Measurements from ENCODE around the gene POLDIP2.

Gene POLDIP2

GRCh38 chr17:28350271-28350670 lies 7.1 kb downstream of the POLDIP2 start:
- no peak overlapping the region for H2BK12ac ChIP-seq (ENCODE audit: low read length)
- no peak overlapping the region for H3K14ac ChIP-seq (ENCODE audit: low read length)
- H2AK5ac ChIP-seq (ENCODE audit: low read length) = no peak overlapping the region
- no peak overlapping the region for H4K91ac ChIP-seq (ENCODE audit: low read depth, low read length)
- H2AFZ ChIP-seq (ENCODE audit: insufficient read depth, low read length, poor library complexity) = no peak overlapping the region
- H3K23ac ChIP-seq (ENCODE audit: low read length) = no peak overlapping the region
- no peak overlapping the region for H4K12ac ChIP-seq (ENCODE audit: low read depth, low read length)
- no peak overlapping the region for H3K4ac ChIP-seq (ENCODE audit: low read depth, low read length)
- H3K79me2 ChIP-seq (ENCODE audit: control insufficient read depth, insufficient read depth, low read length, poor library complexity) = no peaks in the 10 kb centered on the region
- H3K36me3 ChIP-seq (ENCODE audit: control insufficient read depth in 1 of 2, insufficient read depth in 2 of 2, low read length in 2 of 2) = peaks cover 54 to 73% of the 10 kb centered on the region in 2 experiments
- H3K4me1 ChIP-seq (ENCODE audit: control insufficient read depth in 1 of 2, insufficient read depth in 2 of 2, low read length in 2 of 2) = peaks cover 2 to 6% of the 10 kb centered on the region in 2 experiments
- H3K9ac ChIP-seq (ENCODE audit: low read length) = no peak overlapping the region
- no peak overlapping the region for H2BK120ac ChIP-seq (ENCODE audit: insufficient read depth, low read length, poor library complexity)
- H3K27ac ChIP-seq (ENCODE audit: low read depth, low read length) = no peak overlapping the region
- no peak overlapping the region for H3K4me3 ChIP-seq (ENCODE audit: low read depth, low read length)
- WGBS (ENCODE audit: extremely low coverage, insufficient coverage, insufficient read length) = no CpG with 5 or more reads among the region's 7 CpGs
- H2BK5ac ChIP-seq (ENCODE audit: low read depth, low read length, poor library complexity) = no peak overlapping the region
- H3K4me2 ChIP-seq (ENCODE audit: low read length) = no peak overlapping the region
- H4K8ac ChIP-seq (ENCODE audit: low read depth, low read length) = no peak overlapping the region
- no peak for DNase-seq
- H3K27me3 ChIP-seq (ENCODE audit: insufficient read depth, low read length) = no peaks in the 10 kb centered on the region
- H3K79me1 ChIP-seq (ENCODE audit: low read length) = no peaks in the 10 kb centered on the region
- H3K9me3 ChIP-seq (ENCODE audit: insufficient read depth, low read depth, low read length) = no peaks in the 10 kb centered on the region
- H3K18ac ChIP-seq (ENCODE audit: low read length) = no peak overlapping the region

GRCh38 chr17:28348979-28349378 lies 8.3 kb downstream of the POLDIP2 start:
- Histone ChIP-seq H3K4me2 (ENCODE audit: low read length) (no peak overlapping the region), H3K9ac (ENCODE audit: low read length) (no peak overlapping the region), H3K36me3 (ENCODE audit: control insufficient read depth in 1 of 2, insufficient read depth in 2 of 2, low read length in 2 of 2) (peaks cover 59 to 79% of the 10 kb centered on the region in 2 experiments), H3K27ac (ENCODE audit: low read depth, low read length) (no peak overlapping the region), H3K27me3 (ENCODE audit: insufficient read depth, low read length) (no peaks in the 10 kb centered on the region), H2BK5ac (ENCODE audit: low read depth, low read length, poor library complexity) (no peak overlapping the region), H2AK5ac (ENCODE audit: low read length) (no peak overlapping the region), H4K8ac (ENCODE audit: low read depth, low read length) (no peak overlapping the region), H3K23ac (ENCODE audit: low read length) (no peak overlapping the region), H3K4me1 (ENCODE audit: control insufficient read depth in 1 of 2, insufficient read depth in 2 of 2, low read length in 2 of 2) (peaks cover 2 to 8% of the 10 kb centered on the region in 2 experiments), H3K79me1 (ENCODE audit: low read length) (no peaks in the 10 kb centered on the region), H2BK120ac (ENCODE audit: insufficient read depth, low read length, poor library complexity) (no peak overlapping the region), H4K91ac (ENCODE audit: low read depth, low read length) (no peak overlapping the region), H3K79me2 (ENCODE audit: control insufficient read depth, insufficient read depth, low read length, poor library complexity) (no peaks in the 10 kb centered on the region), H3K4ac (ENCODE audit: low read depth, low read length) (no peak overlapping the region), H3K14ac (ENCODE audit: low read length) (no peak overlapping the region), H4K12ac (ENCODE audit: low read depth, low read length) (no peak overlapping the region), H2AFZ (ENCODE audit: insufficient read depth, low read length, poor library complexity) (no peak overlapping the region), H3K9me3 (ENCODE audit: insufficient read depth, low read depth, low read length) (no peaks in the 10 kb centered on the region), H2BK12ac (ENCODE audit: low read length) (no peak overlapping the region), H3K4me3 (ENCODE audit: low read depth, low read length) (no peak overlapping the region), H3K18ac (ENCODE audit: low read length) (no peak overlapping the region)
- WGBS (ENCODE audit: extremely low coverage, insufficient coverage, insufficient read length) = no CpG with 5 or more reads among the region's 3 CpGs
- DNase-seq = no peak

- H4K8ac ChIP-seq (ENCODE audit: low read depth, low read length) = peak overlapping the region; percentile 13
- H2BK12ac ChIP-seq (ENCODE audit: low read length) = no peak overlapping the region
- no peaks in the 10 kb centered on the region for H3K79me1 ChIP-seq (ENCODE audit: low read length)
- no peaks in the 10 kb centered on the region for H3K79me2 ChIP-seq (ENCODE audit: control insufficient read depth, insufficient read depth, low read length, poor library complexity)
- H2BK120ac ChIP-seq (ENCODE audit: insufficient read depth, low read length, poor library complexity) = no peak overlapping the region
- no peak overlapping the region for H3K4ac ChIP-seq (ENCODE audit: low read depth, low read length)
- peak overlapping the region; percentile 27 for H4K12ac ChIP-seq (ENCODE audit: low read depth, low read length)
- peak overlapping the region; percentile 15 for H3K27ac ChIP-seq (ENCODE audit: low read depth, low read length)
- no peaks in the 10 kb centered on the region for H3K27me3 ChIP-seq (ENCODE audit: insufficient read depth, low read length)
- no peak overlapping the region for H2AFZ ChIP-seq (ENCODE audit: insufficient read depth, low read length, poor library complexity)
- H3K36me3 ChIP-seq (ENCODE audit: control insufficient read depth in 1 of 2, insufficient read depth in 2 of 2, low read length in 2 of 2) = peaks cover 65 to 82% of the 10 kb centered on the region in 2 experiments
- H3K14ac ChIP-seq (ENCODE audit: low read length) = no peak overlapping the region
- DNase-seq = peak; percentile 50 to 53
- no peaks in the 10 kb centered on the region for H3K9me3 ChIP-seq (ENCODE audit: insufficient read depth, low read depth, low read length)
- H3K4me1 ChIP-seq (ENCODE audit: control insufficient read depth in 1 of 2, insufficient read depth in 2 of 2, low read length in 2 of 2) = peaks cover 2 to 8% of the 10 kb centered on the region in 2 experiments
- no peak overlapping the region for H3K4me2 ChIP-seq (ENCODE audit: low read length)
- H2BK5ac ChIP-seq (ENCODE audit: low read depth, low read length, poor library complexity) = no peak overlapping the region
- no peak overlapping the region for H3K4me3 ChIP-seq (ENCODE audit: low read depth, low read length)
- no peak overlapping the region for H3K23ac ChIP-seq (ENCODE audit: low read length)
- WGBS (ENCODE audit: extremely low coverage, insufficient coverage, insufficient read length) = no CpG with 5 or more reads among the region's 8 CpGs
- H3K9ac ChIP-seq (ENCODE audit: low read length) = no peak overlapping the region
- no peak overlapping the region for H4K91ac ChIP-seq (ENCODE audit: low read depth, low read length)
- no peak overlapping the region for H2AK5ac ChIP-seq (ENCODE audit: low read length)
- peak overlapping the region; percentile 47 for H3K18ac ChIP-seq (ENCODE audit: low read length)
These were observed 10.0 kb downstream of the POLDIP2 start for GRCh38 chr17:28347261-28347891.

- H3K4me1 ChIP-seq (ENCODE audit: control insufficient read depth in 1 of 2, insufficient read depth in 2 of 2, low read length in 2 of 2) = peaks cover 2 to 8% of the 10 kb centered on the region in 2 experiments
- H3K4ac ChIP-seq (ENCODE audit: low read depth, low read length) = no peak overlapping the region
- no peak overlapping the region for H3K18ac ChIP-seq (ENCODE audit: low read length)
- no peak overlapping the region for H3K27ac ChIP-seq (ENCODE audit: low read depth, low read length)
- no CpG with 5 or more reads among the region's 7 CpGs for WGBS (ENCODE audit: extremely low coverage, insufficient coverage, insufficient read length)
- no peak overlapping the region for H3K9ac ChIP-seq (ENCODE audit: low read length)
- H4K12ac ChIP-seq (ENCODE audit: low read depth, low read length) = no peak overlapping the region
- no peak overlapping the region for H2AK5ac ChIP-seq (ENCODE audit: low read length)
- H2BK120ac ChIP-seq (ENCODE audit: insufficient read depth, low read length, poor library complexity) = no peak overlapping the region
- H4K91ac ChIP-seq (ENCODE audit: low read depth, low read length) = no peak overlapping the region
- H4K8ac ChIP-seq (ENCODE audit: low read depth, low read length) = no peak overlapping the region
- no peak overlapping the region for H3K4me2 ChIP-seq (ENCODE audit: low read length)
- H3K23ac ChIP-seq (ENCODE audit: low read length) = no peak overlapping the region
- peaks cover 68 to 85% of the 10 kb centered on the region in 2 experiments for H3K36me3 ChIP-seq (ENCODE audit: control insufficient read depth in 1 of 2, insufficient read depth in 2 of 2, low read length in 2 of 2)
- H2BK5ac ChIP-seq (ENCODE audit: low read depth, low read length, poor library complexity) = no peak overlapping the region
- no peaks in the 10 kb centered on the region for H3K79me1 ChIP-seq (ENCODE audit: low read length)
- no peaks in the 10 kb centered on the region for H3K9me3 ChIP-seq (ENCODE audit: insufficient read depth, low read depth, low read length)
- H3K79me2 ChIP-seq (ENCODE audit: control insufficient read depth, insufficient read depth, low read length, poor library complexity) = no peaks in the 10 kb centered on the region
- H3K27me3 ChIP-seq (ENCODE audit: insufficient read depth, low read length) = no peaks in the 10 kb centered on the region
- no peak overlapping the region for H3K14ac ChIP-seq (ENCODE audit: low read length)
- no peak overlapping the region for H3K4me3 ChIP-seq (ENCODE audit: low read depth, low read length)
- no peak overlapping the region for H2BK12ac ChIP-seq (ENCODE audit: low read length)
- peak in 1 of 2 donors; percentile 46 for DNase-seq
- H2AFZ ChIP-seq (ENCODE audit: insufficient read depth, low read length, poor library complexity) = no peak overlapping the region
These were observed 10.5 kb downstream of the POLDIP2 start for GRCh38 chr17:28346746-28347246.

All from trophoblast cell (in vitro differentiated cells and primary cell).